ENCODE measurements around the gene CD101. TPM values are rescaled to one million over a fixed set of nuclear protein-coding genes. Genes with fewer than 3 reads are reported as not detected.
A peak's percentile ranks its signal among the peaks of the same experiment; 100 is the strongest.

The CD101 gene
- polyA plus RNA-seq = 1 to 10 TPM; 1.5 to 2.9 TPM

- Histone ChIP-seq H3K27me3 (ENCODE audit: control insufficient read depth in 1 of 2, insufficient read depth in 2 of 2, low read length in 2 of 2) (no peaks in the 10 kb centered on the region), H3K9me3 (ENCODE audit: control insufficient read depth in 2 of 2, insufficient read depth in 1 of 2, low read depth in 1 of 2, low read length in 1 of 2) (no peaks in the 10 kb centered on the region), H3K36me3 (ENCODE audit: control insufficient read depth in 2 of 2, insufficient read depth in 2 of 2, low read length in 1 of 2) (no peaks in the 10 kb centered on the region), H3K4me1 (ENCODE audit: control insufficient read depth in 2 of 2, insufficient read depth in 2 of 2, low read length in 1 of 2) (no peaks in the 10 kb centered on the region), H3K27ac (ENCODE audit: low read depth in 2 of 2, low read length in 1 of 2) (peak within 1 kb of the TSS in 1 of 2 donors; percentile 10), H3K4me3 (ENCODE audit: low read depth in 1 of 2, low read length in 2 of 2) (no peak within 1 kb of the TSS)
- WGBS, 2 donors = 75 to 83% methylated on average over 3 of the region's 3 CpGs
Measured at GRCh38 chr1:117001254-117001927, at the start of gene CD101. Gene CD101 (plus strand): TSS chr1:117001760. CDS start chr1:117001818, 58 bp downstream.

GRCh38 chr1:116952738-116953275 lies 48.8 kb upstream of the CD101 start:
- Histone ChIP-seq H3K36me3 (ENCODE audit: control insufficient read depth in 2 of 2, insufficient read depth in 2 of 2, low read length in 1 of 2) (peaks cover 0 to 6% of the 10 kb centered on the region in 2 donors), H3K27ac (ENCODE audit: low read depth in 2 of 2, low read length in 1 of 2) (no peak overlapping the region), H3K4me3 (ENCODE audit: low read depth in 1 of 2, low read length in 2 of 2) (no peak overlapping the region), H3K27me3 (ENCODE audit: control insufficient read depth in 1 of 2, insufficient read depth in 2 of 2, low read length in 2 of 2) (no peaks in the 10 kb centered on the region), H3K9me3 (ENCODE audit: control insufficient read depth in 2 of 2, insufficient read depth in 1 of 2, low read depth in 1 of 2, low read length in 1 of 2) (no peaks in the 10 kb centered on the region), H3K4me1 (ENCODE audit: control insufficient read depth in 2 of 2, insufficient read depth in 2 of 2, low read length in 1 of 2) (peaks cover 0 to 4% of the 10 kb centered on the region in 2 donors)
- 77 to 93% methylated on average over 2 of the region's 2 CpGs for WGBS, 2 donors

DNA sequence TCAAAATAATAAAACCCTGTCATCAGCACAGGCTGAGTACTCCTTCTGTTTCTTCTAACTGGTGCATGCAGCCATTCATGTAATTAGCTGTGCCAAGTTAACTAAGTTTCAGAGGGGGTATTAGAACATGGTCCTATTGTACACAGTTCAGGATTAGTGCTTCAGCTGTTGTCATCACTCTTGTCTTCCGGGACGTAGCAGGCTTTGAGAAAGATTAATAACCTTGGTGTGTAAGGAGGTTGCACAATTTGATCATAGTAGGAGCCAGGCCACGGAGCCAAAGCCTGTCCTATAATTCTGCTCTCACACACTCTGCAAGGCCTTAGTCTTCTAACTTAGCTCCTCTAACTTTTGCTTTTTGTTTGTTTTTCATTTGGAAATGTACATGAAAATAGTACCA lies 47.1 kb upstream of the CD101 start:
- Histone ChIP-seq H3K27ac (ENCODE audit: low read depth in 2 of 2, low read length in 1 of 2) (no peak overlapping the region), H3K27me3 (ENCODE audit: control insufficient read depth in 1 of 2, insufficient read depth in 2 of 2, low read length in 2 of 2) (no peaks in the 10 kb centered on the region), H3K4me3 (ENCODE audit: low read depth in 1 of 2, low read length in 2 of 2) (no peak overlapping the region), H3K4me1 (ENCODE audit: control insufficient read depth in 2 of 2, insufficient read depth in 2 of 2, low read length in 1 of 2) (peaks cover 0 to 3% of the 10 kb centered on the region in 2 donors), H3K36me3 (ENCODE audit: control insufficient read depth in 2 of 2, insufficient read depth in 2 of 2, low read length in 1 of 2) (peaks cover 0 to 6% of the 10 kb centered on the region in 2 donors), H3K9me3 (ENCODE audit: control insufficient read depth in 2 of 2, insufficient read depth in 1 of 2, low read depth in 1 of 2, low read length in 1 of 2) (no peaks in the 10 kb centered on the region)
- WGBS, 2 donors = 31 to 47% methylated on average over 3 of the region's 3 CpGs

DNA sequence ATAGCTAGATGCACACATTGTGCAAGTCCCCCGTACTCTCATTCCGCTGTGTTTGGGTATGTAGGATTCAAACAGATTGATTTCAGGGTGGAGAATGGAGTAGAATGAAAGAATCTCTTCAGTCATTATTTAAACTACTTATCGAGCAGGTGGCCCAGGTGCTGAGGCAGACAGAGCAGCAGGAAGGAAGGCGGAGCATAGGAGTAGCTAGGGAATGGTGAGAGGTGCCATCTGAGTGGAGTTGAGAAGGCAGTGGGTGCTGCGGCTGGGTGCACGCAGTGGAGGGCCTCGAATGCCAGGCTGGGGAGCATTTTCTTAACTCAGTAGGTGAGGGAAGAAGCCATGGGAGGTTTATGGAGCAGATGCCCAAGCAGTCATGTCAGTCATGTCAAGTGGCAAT lies 45.2 kb upstream of the CD101 start:
- Histone ChIP-seq H3K9me3 (ENCODE audit: control insufficient read depth in 2 of 2, insufficient read depth in 1 of 2, low read depth in 1 of 2, low read length in 1 of 2) (no peaks in the 10 kb centered on the region), H3K27me3 (ENCODE audit: control insufficient read depth in 1 of 2, insufficient read depth in 2 of 2, low read length in 2 of 2) (no peaks in the 10 kb centered on the region)
- 92 to 94% methylated on average over 7 of the region's 7 CpGs for WGBS, 2 donors

GRCh38 chr1:116957646-116958045 lies 43.9 kb upstream of the CD101 start:
- H3K4me3 ChIP-seq (ENCODE audit: low read depth in 1 of 2, low read length in 2 of 2) = no peak overlapping the region
- peaks cover 0 to 3% of the 10 kb centered on the region in 2 donors for H3K4me1 ChIP-seq (ENCODE audit: control insufficient read depth in 2 of 2, insufficient read depth in 2 of 2, low read length in 1 of 2)
- peaks cover 5 to 16% of the 10 kb centered on the region in 2 donors for H3K36me3 ChIP-seq (ENCODE audit: control insufficient read depth in 2 of 2, insufficient read depth in 2 of 2, low read length in 1 of 2)
- H3K27ac ChIP-seq (ENCODE audit: low read depth in 2 of 2, low read length in 1 of 2) = no peak overlapping the region
- no peaks in the 10 kb centered on the region for H3K27me3 ChIP-seq (ENCODE audit: control insufficient read depth in 1 of 2, insufficient read depth in 2 of 2, low read length in 2 of 2)
- no peaks in the 10 kb centered on the region for H3K9me3 ChIP-seq (ENCODE audit: control insufficient read depth in 2 of 2, insufficient read depth in 1 of 2, low read depth in 1 of 2, low read length in 1 of 2)
- WGBS, 2 donors = 82 to 91% methylated on average over 4 of the region's 4 CpGs

More for the DNA sequence above, 45.2 kb upstream of the CD101 start:
- H3K4me3 ChIP-seq (ENCODE audit: low read depth in 1 of 2, low read length in 2 of 2) = no peak overlapping the region
- no peak overlapping the region for H3K27ac ChIP-seq (ENCODE audit: low read depth in 2 of 2, low read length in 1 of 2)
- peaks cover 0 to 6% of the 10 kb centered on the region in 2 donors for H3K36me3 ChIP-seq (ENCODE audit: control insufficient read depth in 2 of 2, insufficient read depth in 2 of 2, low read length in 1 of 2)
- peaks cover 0 to 3% of the 10 kb centered on the region in 2 donors for H3K4me1 ChIP-seq (ENCODE audit: control insufficient read depth in 2 of 2, insufficient read depth in 2 of 2, low read length in 1 of 2)

GRCh38 chr1:116958110-116958509 lies 43.5 kb upstream of the CD101 start:
- peaks cover 0 to 3% of the 10 kb centered on the region in 2 donors for H3K4me1 ChIP-seq (ENCODE audit: control insufficient read depth in 2 of 2, insufficient read depth in 2 of 2, low read length in 1 of 2)
- 81 to 85% methylated on average over 4 of the region's 4 CpGs for WGBS, 2 donors

DNA sequence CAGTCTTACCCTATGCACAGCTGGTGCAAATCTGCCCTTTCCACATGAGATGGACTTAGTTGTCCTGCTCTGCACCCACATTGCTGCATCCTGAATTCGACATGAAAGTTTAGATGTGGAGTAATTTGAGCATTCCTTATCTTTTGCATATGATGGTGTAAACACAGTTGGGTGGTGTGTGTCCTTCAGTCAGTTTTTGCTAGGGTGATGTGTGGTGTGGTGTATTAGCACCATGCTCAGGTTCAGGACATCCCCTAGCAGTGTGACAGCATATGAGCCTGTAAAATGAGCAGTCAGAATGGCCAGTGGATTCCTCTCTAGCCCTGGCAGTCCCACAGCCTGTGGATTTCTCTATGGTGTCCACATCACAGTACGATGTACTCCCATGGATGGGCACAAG lies 42.6 kb upstream of the CD101 start:
- Histone ChIP-seq H3K27me3 (ENCODE audit: control insufficient read depth in 1 of 2, insufficient read depth in 2 of 2, low read length in 2 of 2) (no peaks in the 10 kb centered on the region), H3K36me3 (ENCODE audit: control insufficient read depth in 2 of 2, insufficient read depth in 2 of 2, low read length in 1 of 2) (peaks cover 5 to 19% of the 10 kb centered on the region in 2 donors), H3K4me3 (ENCODE audit: low read depth in 1 of 2, low read length in 2 of 2) (no peak overlapping the region), H3K9me3 (ENCODE audit: control insufficient read depth in 2 of 2, insufficient read depth in 1 of 2, low read depth in 1 of 2, low read length in 1 of 2) (no peaks in the 10 kb centered on the region), H3K27ac (ENCODE audit: low read depth in 2 of 2, low read length in 1 of 2) (no peak overlapping the region), H3K4me1 (ENCODE audit: control insufficient read depth in 2 of 2, insufficient read depth in 2 of 2, low read length in 1 of 2) (peaks cover 0 to 3% of the 10 kb centered on the region in 2 donors)
- 88 to 91% methylated on average over 2 of the region's 2 CpGs for WGBS, 2 donors

More at GRCh38 chr1:116958110-116958509, 43.5 kb upstream of the CD101 start:
- H3K36me3 ChIP-seq (ENCODE audit: control insufficient read depth in 2 of 2, insufficient read depth in 2 of 2, low read length in 1 of 2) = peaks cover 5 to 19% of the 10 kb centered on the region in 2 donors
- H3K27me3 ChIP-seq (ENCODE audit: control insufficient read depth in 1 of 2, insufficient read depth in 2 of 2, low read length in 2 of 2) = no peaks in the 10 kb centered on the region
- H3K9me3 ChIP-seq (ENCODE audit: control insufficient read depth in 2 of 2, insufficient read depth in 1 of 2, low read depth in 1 of 2, low read length in 1 of 2) = no peaks in the 10 kb centered on the region
- no peak overlapping the region for H3K27ac ChIP-seq (ENCODE audit: low read depth in 2 of 2, low read length in 1 of 2)
- no peak overlapping the region for H3K4me3 ChIP-seq (ENCODE audit: low read depth in 1 of 2, low read length in 2 of 2)

GRCh38 chr1:116961606-116962005 lies 40.0 kb upstream of the CD101 start:
- H3K4me3 ChIP-seq (ENCODE audit: low read depth in 1 of 2, low read length in 2 of 2) = no peak overlapping the region
- H3K9me3 ChIP-seq (ENCODE audit: control insufficient read depth in 2 of 2, insufficient read depth in 1 of 2, low read depth in 1 of 2, low read length in 1 of 2) = no peaks in the 10 kb centered on the region
- H3K4me1 ChIP-seq (ENCODE audit: control insufficient read depth in 2 of 2, insufficient read depth in 2 of 2, low read length in 1 of 2) = peaks cover 0 to 3% of the 10 kb centered on the region in 2 donors
- 93 to 96% methylated on average over 6 of the region's 6 CpGs for WGBS, 2 donors
- no peaks in the 10 kb centered on the region for H3K27me3 ChIP-seq (ENCODE audit: control insufficient read depth in 1 of 2, insufficient read depth in 2 of 2, low read length in 2 of 2)
- peaks cover 8 to 19% of the 10 kb centered on the region in 2 donors for H3K36me3 ChIP-seq (ENCODE audit: control insufficient read depth in 2 of 2, insufficient read depth in 2 of 2, low read length in 1 of 2)
- H3K27ac ChIP-seq (ENCODE audit: low read depth in 2 of 2, low read length in 1 of 2) = no peak overlapping the region

DNA sequence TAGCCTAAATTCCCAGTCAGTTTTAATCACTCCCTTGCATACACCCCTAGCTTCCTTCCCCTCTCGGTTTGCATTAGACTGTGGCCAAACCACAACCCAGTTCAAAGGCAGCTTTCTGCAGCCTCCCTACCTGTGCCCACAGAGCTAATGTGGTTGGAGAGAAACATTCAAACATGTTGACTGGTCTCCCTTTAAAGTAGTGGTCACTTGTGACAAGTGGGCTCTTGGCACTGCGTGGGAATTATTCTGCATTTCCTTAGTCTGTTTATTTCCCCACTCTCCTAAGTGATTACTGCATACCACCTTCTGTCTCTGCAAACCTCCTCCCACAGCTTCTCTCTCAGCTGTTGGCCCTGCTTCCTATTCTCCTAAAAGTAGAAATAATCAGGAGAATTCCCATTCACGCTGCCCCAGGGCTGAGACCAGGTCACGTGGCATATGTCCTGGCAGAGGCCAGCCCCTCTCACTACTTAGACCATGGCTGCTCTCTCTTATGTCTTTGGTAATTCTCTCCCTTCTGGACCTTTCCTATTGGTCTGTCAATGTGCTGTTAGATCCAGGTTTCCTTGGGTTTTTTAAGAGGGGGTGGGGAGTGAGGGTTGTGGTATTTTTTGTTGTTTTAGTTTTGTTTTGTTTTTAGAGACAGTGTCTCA lies 38.4 kb upstream of the CD101 start:
- Histone ChIP-seq H3K9me3 (ENCODE audit: control insufficient read depth in 2 of 2, insufficient read depth in 1 of 2, low read depth in 1 of 2, low read length in 1 of 2) (no peaks in the 10 kb centered on the region), H3K27me3 (ENCODE audit: control insufficient read depth in 1 of 2, insufficient read depth in 2 of 2, low read length in 2 of 2) (no peaks in the 10 kb centered on the region), H3K4me1 (ENCODE audit: control insufficient read depth in 2 of 2, insufficient read depth in 2 of 2, low read length in 1 of 2) (peaks cover 0 to 3% of the 10 kb centered on the region in 2 donors), H3K27ac (ENCODE audit: low read depth in 2 of 2, low read length in 1 of 2) (no peak overlapping the region), H3K36me3 (ENCODE audit: control insufficient read depth in 2 of 2, insufficient read depth in 2 of 2, low read length in 1 of 2) (peaks cover 13 to 20% of the 10 kb centered on the region in 2 donors), H3K4me3 (ENCODE audit: low read depth in 1 of 2, low read length in 2 of 2) (no peak overlapping the region)
- WGBS, 2 donors = 74 to 77% methylated on average over 4 of the region's 4 CpGs

Measured in esophagus (tissue), 2 donors.